Natural killer cell (primary cell): ENCODE results near the gene PIGC. TPM values are rescaled to one million over a fixed set of nuclear protein-coding genes. Genes with fewer than 3 reads are reported as not detected.

ENCODE experiments used
- ATAC-seq, 3 donors: fragments of 150-1000 bp in 2 of 3; fragments of 200-7000 bp in 1 of 3; cut with Tn5 transposase; 1 replicate in 1 of 3; 2 replicates in 2 of 3; pipeline ENCODE4 v1.10.0; 2021; ENCODE audit warnings: mild to moderate bottlenecking in 2 of 3, moderate library complexity in 2 of 3
- DNase-seq, 2 donors: peaks; one replicate each; pipeline versions ENCODE4 v3.0.0 to v3.0.0-alpha.2; 2013 to 2021; ENCODE audit warnings: mixed read lengths in 1 of 2
- H3K27ac ChIP-seq: one replicate; pipeline ENCODE4 v1.5.1; 2013; ENCODE audit warnings: mild to moderate bottlenecking, low read length
- H3K27me3 ChIP-seq: one replicate; pipeline ENCODE4 v1.6.1; 2013; ENCODE audit warnings: low read length; ENCODE audit not compliant: control insufficient read depth, insufficient read depth
- H3K36me3 ChIP-seq: one replicate; pipeline ENCODE4 v1.6.1; 2013; ENCODE audit warnings: low read length; ENCODE audit not compliant: control insufficient read depth, insufficient read depth
- H3K4me1 ChIP-seq: one replicate; pipeline ENCODE4 v1.6.1; 2013; ENCODE audit warnings: low read length; ENCODE audit not compliant: control insufficient read depth, insufficient read depth
- H3K4me3 ChIP-seq: one replicate; pipeline ENCODE4 v1.5.1; 2013; ENCODE audit warnings: low read length
- H3K9me3 ChIP-seq: one replicate; pipeline ENCODE4 v1.6.1; 2013; ENCODE audit warnings: low read length; ENCODE audit not compliant: control insufficient read depth, insufficient read depth
- H3K27ac Mint-ChIP-seq, 2 donors: one replicate each; pipeline ENCODE4 v1.8.0; 2022; ENCODE audit warnings: mild to moderate bottlenecking in 2 of 2, mixed read lengths in 2 of 2, moderate library complexity in 1 of 2
- H3K27me3 Mint-ChIP-seq, 2 donors: one replicate each; pipeline ENCODE4 v1.8.0; 2022; ENCODE audit warnings: low read depth in 2 of 2, mixed read lengths in 2 of 2
- H3K36me3 Mint-ChIP-seq: one replicate; pipeline ENCODE4 v1.8.0; 2022; ENCODE audit warnings: mixed read lengths
- H3K4me1 Mint-ChIP-seq, 2 donors: one replicate each; pipeline ENCODE4 v1.8.0; 2022; ENCODE audit warnings: mixed read lengths in 2 of 2
- H3K4me3 Mint-ChIP-seq: one replicate; pipeline ENCODE4 v1.8.0; 2022; ENCODE audit warnings: mild to moderate bottlenecking, moderate library complexity, mixed read lengths
- H3K9me3 Mint-ChIP-seq, 2 donors: one replicate each; pipeline ENCODE4 v1.8.0; 2022; ENCODE audit warnings: mixed read lengths in 2 of 2
- CTCF ChIP-seq: fragments of 200-600 bp; IDR thresholded peaks from one replicate; pipeline ENCODE4 v1.8.0; 2022; ENCODE audit warnings: antibody characterized with exemption
- WGBS: methylation state at CpG from one replicate; pipeline ENCODE4 v1.1.7; 2013; ENCODE audit warnings: missing lambda C conversion rate; ENCODE audit not compliant: insufficient coverage; 5-methylcytosine and 5-hydroxymethylcytosine counted together
- intact Hi-C: fragments of 100-400 bp; cut with micrococcal nuclease; formaldehyde crosslinking; loops from one replicate; pipeline ENCODE4 v1.14.2; 2022
- total RNA-seq, 4 donors: library from RNA; stranded (reverse); fragments of 120-200 nt in 1 of 4; gene quantifications; one replicate each; pipeline versions ENCODE4 v1.2.3 to v1.2.4, GENCODE V29; 2013 to 2022

PIGC gene
- total RNA-seq, 3 donors from 2014 or later (not counting 1 experiment from before 2014, with no cell fraction given): 27.9 to 35.7 (median 30.4) TPM

DNA sequence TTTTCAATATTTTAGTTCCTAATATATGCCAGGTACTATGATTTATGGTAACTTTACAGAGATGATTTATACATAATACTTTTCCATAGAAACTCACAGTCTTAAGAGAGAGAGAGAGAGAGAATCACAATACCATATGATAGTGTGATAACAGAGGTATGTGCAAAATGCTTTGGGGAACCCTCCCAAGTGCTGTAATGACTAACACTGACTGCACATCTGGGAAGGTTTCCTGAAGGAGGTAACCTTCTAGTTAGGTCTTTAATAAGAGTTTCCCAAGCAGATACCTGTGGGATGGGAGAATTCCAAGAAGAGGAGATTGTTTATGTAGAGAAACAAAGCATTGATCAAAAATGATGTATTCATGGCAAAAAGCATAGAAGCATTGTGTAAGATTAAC is 34.6 kb upstream of the PIGC start:
- Histone ChIP-seq H3K9me3 (no peaks in the 10 kb centered on the region), H3K4me1 (no peaks in the 10 kb centered on the region), H3K27ac (no peak overlapping the region), H3K27me3 (no peaks in the 10 kb centered on the region), H3K36me3 (no peaks in the 10 kb centered on the region), H3K4me3 (no peak overlapping the region)
- Mint-ChIP-seq H3K36me3 (no peaks in the 10 kb centered on the region), H3K27ac (no peak overlapping the region), H3K9me3 (no peaks in the 10 kb centered on the region), H3K4me3 (no peak overlapping the region), H3K27me3 (peaks cover 6 to 16% of the 10 kb centered on the region in 2 donors), H3K4me1 (no peaks in the 10 kb centered on the region)
- DNase-seq (no peak), ATAC-seq (no peak)
- no peak for TF ChIP-seq CTCF
- intact Hi-C loops: no loop called here

- H3K9me3 Mint-ChIP-seq: no peaks in the 10 kb centered on the region
- no peak overlapping the region for H3K27ac Mint-ChIP-seq
- peaks cover 3 to 11% of the 10 kb centered on the region in 2 donors for H3K27me3 Mint-ChIP-seq
- no peak for DNase-seq
- Histone ChIP-seq H3K4me3 (no peak overlapping the region), H3K4me1 (no peaks in the 10 kb centered on the region), H3K36me3 (no peaks in the 10 kb centered on the region), H3K27ac (no peak overlapping the region), H3K27me3 (no peaks in the 10 kb centered on the region), H3K9me3 (no peaks in the 10 kb centered on the region)
- intact Hi-C loops: no loop called here
- no peak for ATAC-seq
- no peak overlapping the region for H3K4me3 Mint-ChIP-seq
- TF ChIP-seq CTCF: no peak
- 94% methylated on average over 1 of the region's 1 CpG for WGBS
- no peaks in the 10 kb centered on the region for H3K36me3 Mint-ChIP-seq
- no peaks in the 10 kb centered on the region for H3K4me1 Mint-ChIP-seq
These were observed 33.9 kb upstream of the PIGC start for GRCh38 chr1:172477741-172478140.

DNA sequence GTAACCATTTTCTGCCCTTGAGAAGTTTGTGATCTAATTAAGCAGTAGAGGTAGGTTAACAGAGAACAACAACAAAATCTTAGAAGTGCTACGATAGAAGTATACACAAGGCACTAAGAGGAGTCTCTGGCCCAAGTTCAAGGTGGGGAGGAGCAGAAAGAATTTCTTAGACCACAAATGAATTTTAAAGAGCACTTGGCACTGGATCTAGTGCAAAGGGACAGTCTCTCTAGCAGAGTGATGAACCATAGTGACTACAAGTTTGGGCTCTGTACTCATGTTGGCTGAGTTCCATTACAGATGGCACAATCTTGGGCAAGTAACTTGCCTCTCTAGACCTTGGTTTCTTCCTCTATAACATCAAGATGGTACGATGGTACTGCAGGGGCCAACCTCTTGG is 33.3 kb upstream of the PIGC start:
- no peak for DNase-seq
- WGBS: 100% methylated on average over 1 of the region's 2 CpGs
- H3K27me3 ChIP-seq: no peaks in the 10 kb centered on the region
- H3K36me3 ChIP-seq: no peaks in the 10 kb centered on the region
- Mint-ChIP-seq H3K27ac (no peak overlapping the region), H3K36me3 (no peaks in the 10 kb centered on the region), H3K27me3 (peaks cover 3 to 8% of the 10 kb centered on the region in 2 donors), H3K9me3 (no peaks in the 10 kb centered on the region), H3K4me1 (no peaks in the 10 kb centered on the region), H3K4me3 (no peak overlapping the region)
- TF ChIP-seq CTCF: no peak
- intact Hi-C loops: no loop called here
- no peak overlapping the region for H3K27ac ChIP-seq
- H3K4me3 ChIP-seq: no peak overlapping the region
- no peaks in the 10 kb centered on the region for H3K4me1 ChIP-seq
- no peak for ATAC-seq
- no peaks in the 10 kb centered on the region for H3K9me3 ChIP-seq

- Histone ChIP-seq H3K36me3 (no peaks in the 10 kb centered on the region), H3K27me3 (no peaks in the 10 kb centered on the region), H3K4me3 (no peak overlapping the region), H3K27ac (no peak overlapping the region), H3K4me1 (no peaks in the 10 kb centered on the region), H3K9me3 (no peaks in the 10 kb centered on the region)
- Mint-ChIP-seq H3K27me3 (peaks cover 6 to 14% of the 10 kb centered on the region in 2 donors), H3K4me1 (no peaks in the 10 kb centered on the region), H3K9me3 (no peaks in the 10 kb centered on the region), H3K27ac (no peak overlapping the region), H3K4me3 (no peak overlapping the region), H3K36me3 (no peaks in the 10 kb centered on the region)
- TF ChIP-seq CTCF: no peak
- intact Hi-C loops: no loop called here
- 84% methylated on average over 2 of the region's 4 CpGs for whole genome bisulfite sequencing
- DNase-seq (no peak), ATAC-seq (no peak)
These were observed 32.4 kb upstream of the PIGC start for GRCh38 chr1:172476218-172476811.
